ENCODE measurements around the gene CCN5. TPM values are rescaled to one million over a fixed set of nuclear protein-coding genes. Genes with fewer than 3 reads are reported as not detected.

Gene CCN5
- total RNA-seq, 1 donor from 2014 or later, result 42.3 TPM

DNA sequence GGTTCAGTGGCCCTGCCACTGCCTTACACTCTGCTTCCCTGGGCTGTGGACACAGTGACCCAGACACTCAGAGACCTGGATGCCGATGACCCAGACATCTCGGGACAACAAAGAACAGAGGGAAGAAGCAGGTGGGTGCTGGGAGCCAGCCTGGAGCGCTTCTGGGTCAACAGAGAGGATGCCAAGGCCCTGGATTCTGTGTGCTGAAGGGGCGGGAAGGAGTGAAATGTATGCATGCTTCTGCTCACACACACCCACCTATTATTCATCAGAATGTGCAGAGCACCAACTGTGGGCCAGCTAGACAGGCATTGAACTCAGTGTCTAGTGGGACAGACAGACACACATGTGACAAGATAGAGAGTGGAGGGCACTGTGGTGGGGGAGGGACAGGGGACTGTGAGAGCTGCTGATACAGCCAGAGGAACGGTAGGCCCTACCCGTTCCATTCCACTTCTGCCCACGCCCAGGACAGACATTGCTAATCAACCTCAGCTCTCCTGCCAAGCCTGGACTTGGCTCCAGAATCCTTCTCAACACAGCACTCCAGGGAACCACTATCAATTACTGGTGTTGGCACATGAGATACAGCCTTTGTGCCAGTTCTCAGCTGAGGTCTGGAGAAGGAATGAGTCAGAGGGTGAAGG lies 50.7 kb downstream of the CCN5 start:
- Histone ChIP-seq H3K27me3 (ENCODE audit: low read depth) (peaks cover 3% of the 10 kb centered on the region), H3K27ac (no peak overlapping the region), H3K36me3 (no peaks in the 10 kb centered on the region), H3K9me3 (no peaks in the 10 kb centered on the region), H3K4me3 (no peak overlapping the region), H3K4me1 (peaks cover 11% of the 10 kb centered on the region)
- intact Hi-C loops (cut with DNase I), result no loop called here
- TF ChIP-seq, protein P1, sequence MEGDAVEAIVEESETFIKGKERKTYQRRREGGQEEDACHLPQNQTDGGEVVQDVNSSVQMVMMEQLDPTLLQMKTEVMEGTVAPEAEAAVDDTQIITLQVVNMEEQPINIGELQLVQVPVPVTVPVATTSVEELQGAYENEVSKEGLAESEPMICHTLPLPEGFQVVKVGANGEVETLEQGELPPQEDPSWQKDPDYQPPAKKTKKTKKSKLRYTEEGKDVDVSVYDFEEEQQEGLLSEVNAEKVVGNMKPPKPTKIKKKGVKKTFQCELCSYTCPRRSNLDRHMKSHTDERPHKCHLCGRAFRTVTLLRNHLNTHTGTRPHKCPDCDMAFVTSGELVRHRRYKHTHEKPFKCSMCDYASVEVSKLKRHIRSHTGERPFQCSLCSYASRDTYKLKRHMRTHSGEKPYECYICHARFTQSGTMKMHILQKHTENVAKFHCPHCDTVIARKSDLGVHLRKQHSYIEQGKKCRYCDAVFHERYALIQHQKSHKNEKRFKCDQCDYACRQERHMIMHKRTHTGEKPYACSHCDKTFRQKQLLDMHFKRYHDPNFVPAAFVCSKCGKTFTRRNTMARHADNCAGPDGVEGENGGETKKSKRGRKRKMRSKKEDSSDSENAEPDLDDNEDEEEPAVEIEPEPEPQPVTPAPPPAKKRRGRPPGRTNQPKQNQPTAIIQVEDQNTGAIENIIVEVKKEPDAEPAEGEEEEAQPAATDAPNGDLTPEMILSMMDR (IDR thresholded peaks at IDR 0.05), result no peak
- no peak for ATAC-seq
- DNase-seq, result no peak

DNA sequence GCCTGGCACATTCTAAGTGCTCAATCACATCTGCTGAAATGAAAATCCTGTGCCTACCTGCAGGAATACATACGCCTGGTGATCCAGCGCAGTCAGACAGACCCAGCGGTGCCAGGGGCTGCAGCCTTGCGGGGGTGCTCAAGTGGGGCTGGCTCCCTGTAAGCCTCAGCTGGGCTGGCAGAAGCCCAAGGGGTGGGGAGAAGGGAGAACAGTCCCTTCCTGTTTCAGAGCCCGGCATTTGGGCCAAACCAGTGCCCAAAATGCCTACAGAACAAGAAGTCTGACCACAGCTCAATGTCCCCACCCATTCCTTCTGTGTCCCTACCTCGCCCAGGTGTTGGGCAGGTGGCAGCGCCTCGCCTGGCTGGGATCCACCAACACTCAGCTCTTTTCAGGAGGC lies 53.1 kb downstream of the CCN5 start:
- intact Hi-C loops (cut with DNase I), result no loop called here
- H3K9me3 ChIP-seq, result no peaks in the 10 kb centered on the region
- ATAC-seq (no peak), DNase-seq (no peak)
- H3K4me1 ChIP-seq, result no peaks in the 10 kb centered on the region
- H3K27me3 ChIP-seq (ENCODE audit: low read depth), result peaks cover 8% of the 10 kb centered on the region
- H3K36me3 ChIP-seq, result no peaks in the 10 kb centered on the region
- H3K4me3 ChIP-seq, result no peak overlapping the region
- TF ChIP-seq, protein P1 (IDR thresholded peaks at IDR 0.05), result no peak
- H3K27ac ChIP-seq, result no peak overlapping the region

DNA sequence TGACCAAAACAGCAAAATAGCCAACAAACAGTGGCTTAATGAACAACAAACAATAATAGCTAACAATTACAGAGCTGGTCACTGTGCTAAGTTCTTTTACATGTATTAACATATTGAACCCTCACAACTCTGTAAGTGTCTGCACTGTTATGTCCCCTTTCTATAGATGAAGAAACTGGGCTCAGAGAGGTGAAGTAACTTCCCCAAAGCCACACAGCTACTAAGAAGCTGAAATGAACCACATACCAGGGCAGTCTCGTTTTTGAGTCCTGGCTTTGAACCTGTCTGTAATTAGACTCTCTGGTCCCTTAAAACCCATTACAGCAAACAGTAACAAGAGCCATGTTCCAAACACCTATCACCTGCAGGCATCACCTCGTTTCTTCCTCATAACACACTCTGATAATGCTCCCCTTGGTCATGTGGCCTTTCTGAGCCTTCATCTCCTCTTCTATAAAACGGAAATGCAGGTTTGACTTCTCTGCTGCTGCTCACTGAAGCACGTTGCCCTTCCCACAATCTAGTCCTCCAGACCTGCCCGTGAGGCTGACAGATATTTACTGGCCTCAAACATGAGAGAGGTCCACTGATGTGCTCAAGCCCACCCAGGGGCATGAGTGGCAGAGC lies 53.8 kb downstream of the CCN5 start:
- intact Hi-C loops (cut with DNase I), result no loop called here
- H3K27ac ChIP-seq, result no peak overlapping the region
- peaks cover 8% of the 10 kb centered on the region for H3K27me3 ChIP-seq (ENCODE audit: low read depth)
- H3K9me3 ChIP-seq, result no peaks in the 10 kb centered on the region
- TF ChIP-seq, protein P1 (IDR thresholded peaks at IDR 0.05), result no peak
- DNase-seq, result no peak
- ATAC-seq, result no peak
- no peaks in the 10 kb centered on the region for H3K4me1 ChIP-seq
- H3K36me3 ChIP-seq, result no peaks in the 10 kb centered on the region
- no peak overlapping the region for H3K4me3 ChIP-seq

DNA sequence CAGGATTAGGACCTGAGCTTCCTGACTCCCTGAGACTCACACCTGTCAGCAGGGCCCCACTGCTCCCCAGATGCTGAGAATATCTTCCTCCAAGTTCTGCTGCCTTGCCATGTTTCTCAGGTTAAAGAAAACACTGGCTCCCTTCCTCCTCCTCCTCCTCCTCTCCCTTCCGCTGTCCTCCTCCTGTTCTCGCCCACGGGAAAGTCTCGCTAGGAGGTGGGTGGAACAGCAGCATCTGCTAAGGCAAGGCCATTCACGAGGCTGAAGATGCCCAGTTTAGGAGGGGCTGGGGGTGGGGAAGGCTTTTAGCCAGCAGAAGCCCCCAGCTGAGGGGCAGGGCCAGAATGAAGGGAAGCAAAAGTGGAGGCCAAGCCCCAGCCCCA lies 54.3 kb downstream of the CCN5 start:
- H3K4me1 ChIP-seq, result no peaks in the 10 kb centered on the region
- no peak for DNase-seq

DNA sequence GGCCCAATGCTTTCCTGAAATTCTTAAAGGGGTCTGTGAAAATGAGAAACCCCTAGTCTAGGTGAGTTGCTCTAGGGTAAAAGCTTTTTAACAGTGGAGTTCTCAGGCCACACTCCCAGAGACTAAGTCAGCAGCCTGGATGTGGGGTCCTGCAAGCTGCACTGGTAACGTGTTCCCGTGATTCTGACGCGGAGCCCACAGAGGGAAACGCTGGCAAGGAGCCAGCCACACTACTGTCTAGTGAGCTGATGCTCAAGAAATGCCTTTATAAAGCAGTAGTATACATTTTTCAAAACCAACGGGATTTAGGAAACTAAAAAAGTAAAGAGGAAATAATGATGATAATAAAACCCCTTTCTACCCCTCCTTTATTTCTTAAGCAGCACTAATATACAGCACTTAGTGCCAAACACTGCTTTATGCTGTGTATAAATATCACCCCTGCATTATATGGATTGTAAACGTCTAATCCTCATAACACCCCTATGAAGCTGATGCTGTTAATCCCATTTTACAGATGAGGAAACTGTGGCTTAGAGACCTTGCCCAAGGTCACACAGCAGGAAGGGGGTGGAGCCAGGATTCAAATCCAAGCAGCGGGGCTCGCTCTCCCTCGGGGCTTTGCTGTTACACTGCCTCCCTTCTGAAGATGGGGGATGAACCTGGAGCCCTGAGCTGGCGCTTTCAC lies 55.5 kb downstream of the CCN5 start:
- no peak for ATAC-seq
- TF ChIP-seq, protein P1 (IDR thresholded peaks at IDR 0.05), result no peak

More for the DNA sequence above, 54.3 kb downstream of the CCN5 start:
- TF ChIP-seq, protein P1 (IDR thresholded peaks at IDR 0.05), result no peak
- intact Hi-C loops (cut with DNase I), result no loop called here
- no peak for ATAC-seq
- Histone ChIP-seq H3K27ac (no peak overlapping the region), H3K36me3 (no peaks in the 10 kb centered on the region), H3K4me3 (no peak overlapping the region), H3K27me3 (ENCODE audit: low read depth) (peaks cover 8% of the 10 kb centered on the region), H3K9me3 (no peaks in the 10 kb centered on the region)

More for the DNA sequence above, 55.5 kb downstream of the CCN5 start:
- Histone ChIP-seq H3K4me1 (no peaks in the 10 kb centered on the region), H3K9me3 (no peaks in the 10 kb centered on the region), H3K27me3 (ENCODE audit: low read depth) (peaks cover 8% of the 10 kb centered on the region), H3K27ac (no peak overlapping the region), H3K36me3 (no peaks in the 10 kb centered on the region), H3K4me3 (no peak overlapping the region)
- no peak for DNase-seq
- intact Hi-C loops (cut with DNase I), result no loop called here

Data from lower lobe of right lung (tissue), 2 donors.